ENCODE results near the gene ASB2.

Gene ASB2

DNA sequence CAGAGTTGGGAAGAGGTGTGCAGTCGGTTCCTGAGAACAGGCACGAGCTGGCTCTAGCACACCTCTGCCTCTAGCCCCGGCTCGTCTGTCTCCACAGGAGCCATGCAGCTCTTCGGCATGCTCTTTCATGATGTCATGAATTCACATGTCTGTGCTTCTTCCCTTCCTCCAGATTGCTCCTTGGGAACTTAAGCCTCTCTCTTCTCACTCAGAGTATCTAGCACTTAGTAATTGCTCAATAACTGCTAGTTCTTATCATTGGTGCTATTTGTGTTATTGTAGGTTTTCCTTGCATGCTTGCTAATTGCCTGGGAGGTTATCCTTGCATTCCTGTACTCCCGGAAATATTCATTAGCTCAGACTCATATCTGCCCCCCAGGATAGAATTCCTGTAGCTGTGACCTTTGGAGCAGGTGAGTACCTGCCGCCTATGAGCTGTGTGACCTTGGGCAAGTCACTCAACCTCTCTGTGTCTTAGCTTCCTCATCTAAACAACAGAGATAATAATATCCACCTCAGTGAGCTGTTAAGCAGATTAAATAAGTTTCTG, 29.8 kb downstream of the ASB2 start:
- no peak for DNase-seq (ENCODE audit: low read depth)

DNA sequence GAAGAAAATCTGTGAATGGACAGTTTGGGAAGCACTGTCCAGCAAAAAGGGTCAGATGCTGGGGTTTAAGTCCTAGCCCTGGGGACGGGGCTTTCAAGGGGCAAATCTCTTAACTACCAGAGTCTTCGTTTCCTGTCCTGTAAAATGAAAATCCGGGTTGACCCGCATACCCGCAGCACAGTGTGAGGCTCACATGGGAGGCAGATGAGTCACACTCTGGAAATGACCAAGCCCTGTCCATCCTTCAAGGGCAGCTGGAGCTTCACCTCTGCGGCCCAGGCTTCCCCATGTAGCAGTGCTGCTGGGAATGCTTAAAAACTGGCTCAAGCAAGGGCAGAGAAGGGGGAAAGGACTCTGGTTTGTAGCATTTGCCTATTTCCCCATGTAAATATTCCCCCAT, 30.3 kb downstream of the ASB2 start:
- DNase-seq (ENCODE audit: low read depth) = no peak

DNA sequence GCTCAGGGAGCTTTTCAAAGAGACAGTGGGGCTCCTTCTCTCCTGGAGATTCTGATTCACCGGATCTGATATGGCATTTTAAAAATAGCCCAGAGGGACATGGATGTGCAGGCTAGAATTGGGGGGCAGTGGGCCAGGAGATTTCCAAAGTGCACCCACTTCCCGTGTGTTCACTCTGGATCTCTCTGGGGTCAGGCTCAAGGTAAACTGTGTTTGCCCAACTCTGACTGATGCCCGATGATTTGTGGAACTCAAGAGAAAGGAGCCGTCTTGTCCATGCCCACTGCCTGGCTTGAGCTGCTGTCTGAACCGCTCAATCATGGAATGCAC, 31.3 kb downstream of the ASB2 start:
- no peak for DNase-seq (ENCODE audit: low read depth)

DNA sequence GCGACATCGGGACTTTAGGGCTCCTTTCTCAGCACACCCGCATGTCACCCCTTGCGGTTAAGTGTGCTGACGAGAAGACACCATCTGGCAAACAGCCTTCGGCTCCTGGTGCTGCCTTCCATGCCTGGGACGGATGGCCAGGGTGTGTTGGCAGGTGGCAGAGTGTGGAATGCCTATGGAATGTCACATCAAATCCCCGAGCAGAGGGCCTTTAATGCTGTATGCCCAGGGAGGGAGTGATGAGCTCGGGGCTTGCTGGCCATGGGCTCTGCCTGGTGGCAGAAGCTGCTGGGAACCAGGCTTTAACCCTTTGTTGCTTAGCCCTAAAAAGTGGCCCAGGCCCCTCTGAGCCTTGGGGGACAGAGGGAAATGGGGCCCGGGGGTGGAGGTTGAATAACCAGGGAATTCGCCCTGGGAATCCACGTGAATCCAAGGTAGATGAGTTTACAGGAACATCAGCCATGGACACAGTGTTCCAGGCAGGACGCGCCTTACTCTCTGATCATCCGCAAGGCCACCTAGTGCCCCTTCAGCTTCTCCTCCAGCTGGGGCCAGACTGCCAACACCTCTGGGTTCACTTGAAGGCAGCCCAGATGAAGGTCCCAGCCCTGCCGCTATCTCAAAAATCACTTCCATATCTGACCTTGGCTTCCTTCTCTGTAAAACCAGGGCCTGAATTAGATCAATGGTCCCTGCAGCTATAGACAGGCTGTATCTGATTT, 31.9 kb downstream of the ASB2 start:
- no peak for DNase-seq (ENCODE audit: low read depth)

DNA sequence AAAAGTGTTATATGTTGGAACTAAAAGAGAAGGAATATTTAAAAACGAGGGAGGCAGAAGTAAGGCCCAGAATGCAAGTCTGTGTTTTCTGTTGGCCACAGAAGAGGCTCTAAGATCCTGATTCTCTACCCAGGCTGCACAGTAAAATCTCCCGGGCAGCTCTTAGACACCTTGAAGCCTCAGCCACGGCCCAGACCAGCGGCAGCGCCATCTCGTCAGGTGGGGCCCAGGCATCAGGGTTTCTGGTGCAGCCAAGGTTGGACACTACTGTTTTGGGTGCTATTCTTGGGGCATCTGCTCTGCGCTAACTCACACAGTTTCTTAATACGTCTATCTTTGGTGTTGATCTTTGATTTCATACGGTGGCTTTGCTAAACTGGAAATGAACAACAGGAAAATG, 32.4 kb downstream of the ASB2 start:
- no peak for DNase-seq (ENCODE audit: low read depth)

DNA sequence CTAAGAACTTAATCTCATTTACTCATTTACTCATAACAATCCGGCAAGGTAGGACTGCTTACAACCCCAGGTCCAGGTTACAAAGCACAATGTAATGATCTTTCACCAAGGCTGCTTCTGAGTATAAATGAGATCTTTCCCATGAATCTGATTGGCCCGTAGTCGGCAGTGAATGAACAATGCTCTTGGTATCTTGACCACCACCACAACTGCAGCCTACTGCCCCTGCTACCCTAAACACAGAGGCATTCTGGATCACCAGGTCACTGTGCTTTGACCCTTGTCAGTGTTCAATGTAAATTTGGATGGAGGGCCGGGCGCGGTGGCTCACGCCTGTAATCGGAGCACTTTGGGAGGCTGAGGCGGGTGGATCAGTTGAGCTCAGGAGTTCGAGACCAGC, 33.3 kb downstream of the ASB2 start:
- no peak for DNase-seq (ENCODE audit: low read depth)

DNA sequence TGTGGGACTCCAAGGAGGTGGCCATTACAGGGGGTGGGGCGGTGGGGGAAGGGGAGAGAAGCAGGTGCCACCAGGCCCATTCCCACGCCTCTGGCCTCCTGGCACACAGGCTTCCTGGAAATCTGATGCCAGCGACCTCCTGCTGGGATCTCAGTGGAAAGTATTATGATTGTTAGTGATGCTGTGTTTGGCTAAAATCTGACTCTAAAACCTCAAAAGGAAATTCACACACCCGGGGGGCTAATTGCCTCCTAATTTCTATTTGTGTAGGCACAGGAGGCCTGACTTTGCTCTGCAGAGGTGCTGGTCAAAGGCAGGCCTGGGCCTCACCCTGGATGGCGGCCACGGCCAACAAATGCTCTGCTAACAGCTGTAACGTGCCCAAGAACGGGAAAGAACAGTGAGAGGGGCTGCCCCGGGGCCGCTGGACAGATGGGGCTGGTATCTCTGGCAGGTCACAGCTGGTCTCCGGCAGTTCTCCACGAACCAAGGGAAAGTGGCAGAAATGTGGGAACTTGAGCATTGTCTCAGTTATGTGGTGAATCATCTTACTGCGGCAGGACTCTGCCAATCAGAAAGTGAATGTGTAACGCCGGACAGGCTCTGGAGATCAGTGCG, 35.0 kb downstream of the ASB2 start:
- no peak for DNase-seq (ENCODE audit: low read depth)

DNA sequence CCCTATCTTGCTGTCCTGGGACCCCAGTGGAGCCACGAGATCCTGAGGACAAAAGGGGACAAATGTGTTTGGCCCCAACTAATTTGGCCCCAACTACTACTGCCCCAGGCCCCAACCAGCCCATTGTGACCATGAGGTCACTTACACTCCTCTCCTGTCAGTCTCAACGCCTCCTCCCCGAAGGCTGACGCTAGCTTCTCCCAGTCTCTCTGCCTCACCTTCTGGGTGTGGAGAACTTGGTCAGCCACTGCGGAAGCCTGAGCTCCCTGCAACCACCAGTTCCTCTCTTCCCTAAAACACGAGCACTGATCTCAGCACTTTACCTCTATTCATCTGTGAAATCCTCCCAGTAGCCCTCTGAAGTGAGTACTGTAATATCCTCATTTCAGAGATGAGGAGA, 35.9 kb downstream of the ASB2 start:
- no peak for DNase-seq (ENCODE audit: low read depth)

DNA sequence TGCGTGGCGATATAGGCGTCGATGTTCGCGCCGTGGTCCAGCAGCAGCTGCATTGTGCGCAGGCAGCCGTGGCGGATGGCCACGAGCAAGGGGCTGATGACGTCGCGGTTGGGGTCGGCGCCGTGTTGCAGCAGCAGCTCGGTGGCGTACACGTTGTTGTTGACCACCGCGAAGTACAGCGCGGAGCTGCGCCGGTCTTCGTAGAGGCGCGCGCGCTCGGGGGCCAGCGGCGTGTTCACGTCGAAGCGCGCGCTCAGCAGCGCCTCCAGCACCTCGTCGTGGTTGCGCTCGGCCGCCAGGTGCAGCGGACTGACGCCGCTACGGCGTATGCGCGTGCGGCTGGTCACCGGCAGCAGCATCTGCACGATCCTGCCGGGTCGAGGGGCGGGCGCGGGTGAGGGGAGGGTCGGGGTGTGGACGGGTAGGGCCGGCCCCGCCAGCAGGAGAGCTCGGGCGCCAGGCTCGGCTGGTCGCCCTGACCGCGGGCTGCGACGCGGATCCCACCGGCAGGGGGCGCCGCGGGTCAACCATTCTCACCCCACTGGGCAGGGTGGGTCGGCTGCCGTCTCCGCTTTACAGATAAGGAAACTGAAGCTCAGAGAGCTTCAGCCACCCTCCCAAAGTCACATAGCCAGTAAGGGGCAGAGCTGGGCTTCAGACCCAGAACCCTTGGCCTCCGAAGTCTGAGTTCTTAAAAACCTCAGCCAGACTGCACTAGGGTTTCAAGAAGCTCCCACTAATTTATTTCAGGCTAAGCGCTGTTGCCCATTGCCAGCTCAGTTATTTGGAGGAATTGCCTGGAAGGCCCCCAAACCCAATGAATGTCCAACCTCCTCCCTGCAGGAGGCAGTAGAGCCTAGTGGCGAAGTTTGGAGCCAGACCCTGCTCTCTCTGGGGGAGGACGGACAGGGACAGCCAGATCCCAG, 36.8 kb downstream of the ASB2 start:
- DNase-seq (ENCODE audit: low read depth) = peak; percentile 81

DNA sequence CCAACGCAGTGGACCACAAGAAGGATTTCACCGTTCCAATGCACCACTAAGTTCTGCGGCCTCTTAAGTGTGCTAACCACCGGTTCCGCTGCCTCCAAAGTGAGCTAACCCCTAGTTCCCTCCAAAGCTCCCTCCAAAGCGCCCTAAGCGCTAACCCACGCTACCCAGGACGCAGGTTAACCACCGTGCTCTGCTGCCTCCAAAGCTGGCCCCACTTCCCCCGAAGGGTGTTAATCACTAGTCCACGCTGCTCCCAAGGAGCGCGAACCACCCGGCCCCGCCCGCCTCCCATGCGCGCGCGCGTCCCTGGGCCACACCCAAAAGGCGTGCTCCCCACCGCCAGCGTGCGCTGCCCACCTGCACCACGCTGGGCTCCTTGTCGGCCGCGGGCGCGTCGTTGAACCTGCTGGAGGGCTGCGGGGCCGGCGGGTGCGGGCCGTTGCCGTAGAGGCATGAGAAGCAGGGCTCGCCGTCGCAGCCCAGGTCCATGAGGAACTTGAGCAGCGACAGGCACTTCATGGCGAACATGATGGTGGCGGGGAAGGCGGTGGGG, 37.5 kb downstream of the ASB2 start:
- no peak for DNase-seq (ENCODE audit: low read depth)

DNA sequence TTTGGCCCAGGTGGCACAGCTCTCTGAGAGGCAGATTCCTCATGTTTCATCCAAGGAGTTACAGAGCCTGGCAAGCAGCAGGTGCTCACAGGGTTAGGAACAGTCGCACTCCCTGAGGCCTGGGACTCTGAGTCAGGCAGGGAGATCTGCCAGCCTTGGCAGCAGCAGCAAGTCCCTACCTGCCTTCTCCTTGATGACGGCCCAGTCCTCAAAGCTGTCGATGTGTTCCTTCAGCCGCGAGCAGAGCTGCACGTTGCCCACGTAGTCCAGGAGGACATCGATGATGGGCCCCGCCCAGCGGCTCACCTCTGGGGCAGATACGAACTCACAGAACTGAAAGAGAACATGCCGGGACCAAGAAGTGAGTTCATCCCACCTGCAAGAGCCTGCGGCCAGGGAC, 38.9 kb downstream of the ASB2 start:
- no peak for DNase-seq (ENCODE audit: low read depth)

DNA sequence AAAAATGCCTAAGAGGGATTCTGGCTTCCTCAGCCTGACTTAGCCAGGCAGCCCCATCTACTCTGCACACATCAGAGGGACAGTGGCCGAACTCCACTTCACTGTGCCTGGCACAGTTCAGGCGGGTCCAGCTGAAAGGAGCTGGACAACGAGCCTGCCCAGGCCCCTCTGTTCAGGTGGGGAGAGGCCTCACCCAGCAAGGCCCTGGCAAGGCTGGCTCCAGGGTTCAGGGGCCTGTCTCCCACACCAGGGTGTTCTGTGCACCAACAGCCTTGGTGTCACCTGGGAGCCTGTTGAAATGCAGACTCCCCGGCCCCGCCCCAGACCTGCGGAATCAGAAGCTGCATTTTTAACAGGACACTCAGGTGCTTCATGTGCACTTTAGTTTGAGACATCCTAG, 39.4 kb downstream of the ASB2 start:
- no peak for DNase-seq (ENCODE audit: low read depth)

DNA sequence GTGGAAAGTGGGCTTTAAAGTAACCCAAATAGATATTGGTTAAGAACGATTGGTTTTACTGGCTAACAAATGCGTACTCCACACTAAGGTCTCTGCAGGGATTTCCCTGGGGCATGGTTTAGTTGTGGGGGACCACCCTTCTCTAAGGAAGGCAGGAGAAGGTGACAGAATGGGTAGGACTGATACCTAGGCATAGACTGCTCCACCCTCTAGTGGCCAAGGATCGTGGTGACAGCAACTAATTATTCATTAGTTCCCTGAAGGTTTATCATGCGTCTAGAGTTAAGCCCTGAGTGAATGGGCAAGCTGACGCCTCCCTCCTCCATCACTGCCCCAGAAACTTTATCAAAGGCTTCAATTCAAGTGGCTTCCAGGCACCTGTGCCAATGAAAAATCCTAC, 40.1 kb downstream of the ASB2 start:
- DNase-seq (ENCODE audit: low read depth) = no peak

DNA sequence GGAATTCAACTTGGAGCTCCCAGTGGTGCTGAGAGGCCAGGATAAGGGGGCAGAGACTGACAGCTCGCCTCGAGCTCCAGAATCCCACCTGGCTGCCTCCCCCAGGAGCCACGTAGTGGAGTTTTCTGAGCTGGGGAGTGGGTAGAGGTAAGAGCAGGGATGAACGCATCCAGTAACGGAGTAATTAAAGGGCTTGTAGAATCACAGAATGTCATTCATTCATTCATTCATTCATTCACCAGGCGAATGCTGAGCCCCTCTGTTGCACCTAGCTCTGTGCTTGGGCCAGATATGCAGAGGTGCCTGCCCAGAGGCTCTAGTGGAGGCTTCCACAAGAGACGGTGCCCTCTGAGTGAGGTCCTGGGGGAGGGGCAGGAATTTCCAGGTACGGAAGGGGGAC, 41.2 kb downstream of the ASB2 start:
- DNase-seq (ENCODE audit: low read depth) = no peak

DNA sequence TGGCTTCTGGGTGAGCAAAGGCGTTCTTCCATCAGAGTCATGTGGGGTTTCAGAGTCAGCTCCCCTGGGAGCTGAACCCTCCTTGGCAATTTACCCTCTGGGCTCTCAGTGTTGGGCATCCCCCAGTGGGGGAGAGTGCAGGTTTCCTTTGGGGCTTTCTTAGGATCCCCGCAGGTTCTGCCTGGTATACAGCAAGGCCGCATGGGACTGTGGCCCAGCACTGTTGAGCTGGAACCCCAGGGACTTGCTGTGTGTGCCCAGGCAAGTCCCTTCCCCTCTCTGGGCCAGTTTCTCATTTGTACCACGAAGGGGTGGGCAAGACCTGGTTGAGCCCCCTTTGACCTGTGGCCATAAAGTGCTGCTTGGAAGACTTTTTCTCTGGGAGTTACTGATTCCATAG, 43.7 kb downstream of the ASB2 start:
- no peak for DNase-seq (ENCODE audit: low read depth)

DNA sequence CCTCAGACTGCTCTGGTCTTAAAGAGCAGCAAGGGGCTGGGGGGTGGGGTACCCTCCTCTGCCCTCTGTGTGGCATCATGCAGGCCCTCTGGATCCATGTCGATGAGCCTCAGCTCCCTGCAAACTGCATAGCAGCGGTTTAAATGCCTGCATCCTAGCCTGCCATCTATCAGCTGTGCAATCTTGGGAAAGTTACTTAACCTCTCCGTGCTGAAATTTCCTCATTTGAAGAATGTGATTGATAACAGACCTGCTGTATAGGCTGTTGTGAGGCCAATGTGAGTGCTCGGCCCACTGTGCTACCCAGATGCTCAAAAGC, 45.4 kb downstream of the ASB2 start:
- DNase-seq (ENCODE audit: low read depth) = no peak

DNA sequence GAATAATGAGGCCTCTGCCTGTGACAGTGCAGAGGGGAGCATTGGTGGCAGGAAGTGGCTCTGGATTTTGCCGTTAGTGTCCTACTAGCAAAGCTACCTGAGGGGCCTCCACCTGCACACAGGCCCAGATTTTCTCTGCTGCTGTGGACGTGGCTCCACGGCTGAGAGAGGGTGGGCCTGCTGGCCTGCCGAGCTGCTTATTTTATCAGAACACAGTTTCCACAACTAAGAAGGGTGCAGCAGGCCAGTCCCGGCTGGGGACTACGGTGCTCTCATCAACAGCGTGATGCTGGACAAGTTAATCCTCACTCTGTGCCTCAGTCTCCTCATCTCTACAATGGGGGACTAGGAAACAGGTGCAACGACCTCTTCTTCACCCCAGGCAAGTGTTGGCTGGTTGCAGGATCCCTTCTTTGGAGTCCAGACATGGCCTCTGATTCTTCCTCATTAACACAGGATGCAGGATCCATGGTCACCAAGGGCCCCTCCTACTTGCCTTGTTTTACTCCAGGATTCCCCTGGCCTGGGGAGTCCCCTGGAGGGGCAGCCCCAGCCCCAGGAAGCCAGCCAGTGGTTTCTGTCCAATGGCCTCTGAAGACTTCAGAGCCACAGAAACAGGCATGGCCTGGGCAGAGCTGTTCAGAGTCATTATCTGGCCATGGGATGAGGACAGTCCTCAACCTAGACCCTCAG, 45.9 kb downstream of the ASB2 start:
- DNase-seq (ENCODE audit: low read depth) = no peak

DNA sequence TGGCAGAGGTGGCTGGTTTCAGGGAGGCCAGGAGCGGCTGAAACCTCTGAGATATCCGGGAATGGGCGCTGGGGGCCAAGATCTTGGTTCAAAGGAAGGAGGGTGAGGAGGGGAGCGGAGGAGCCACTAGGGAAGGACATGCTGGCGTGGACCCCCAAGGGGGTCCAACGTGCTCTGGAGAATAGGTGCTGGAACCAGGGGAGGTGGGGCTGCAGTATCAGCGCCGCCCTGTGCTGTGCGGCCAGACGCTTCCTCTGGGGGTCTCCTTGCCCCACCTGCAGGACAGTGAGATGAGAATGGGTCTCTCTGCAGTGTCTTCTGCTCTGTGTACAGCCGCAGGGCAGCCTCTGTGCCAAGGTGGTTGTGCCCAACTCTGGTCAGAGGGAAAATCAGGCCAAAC, 46.7 kb downstream of the ASB2 start:
- no peak for DNase-seq (ENCODE audit: low read depth)

DNA sequence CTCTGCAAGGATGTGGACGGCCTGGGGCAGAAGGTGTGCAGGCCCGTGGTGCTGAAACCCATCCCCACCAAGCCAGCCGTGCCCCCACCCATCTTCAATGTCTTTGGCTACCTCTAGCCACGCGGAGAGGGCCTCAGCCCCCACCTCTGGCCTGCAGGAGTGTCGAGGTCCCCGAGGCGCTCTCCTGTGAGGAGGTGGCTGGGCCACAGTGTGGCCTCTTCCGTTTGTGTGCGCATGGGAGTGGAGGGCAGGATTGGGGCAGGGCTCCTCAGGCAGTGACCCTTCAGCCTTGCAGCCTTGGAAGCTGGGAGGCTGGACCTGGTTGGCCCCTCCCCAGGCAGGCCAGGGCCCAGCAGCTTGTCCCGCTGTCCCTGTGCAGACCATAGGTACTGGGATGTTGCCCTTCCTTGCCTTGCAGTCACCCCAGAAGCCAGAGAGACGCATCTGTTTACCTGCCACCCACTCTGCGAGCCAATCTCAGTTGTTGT, 47.3 kb downstream of the ASB2 start:
- no peak for DNase-seq (ENCODE audit: low read depth)

DNA sequence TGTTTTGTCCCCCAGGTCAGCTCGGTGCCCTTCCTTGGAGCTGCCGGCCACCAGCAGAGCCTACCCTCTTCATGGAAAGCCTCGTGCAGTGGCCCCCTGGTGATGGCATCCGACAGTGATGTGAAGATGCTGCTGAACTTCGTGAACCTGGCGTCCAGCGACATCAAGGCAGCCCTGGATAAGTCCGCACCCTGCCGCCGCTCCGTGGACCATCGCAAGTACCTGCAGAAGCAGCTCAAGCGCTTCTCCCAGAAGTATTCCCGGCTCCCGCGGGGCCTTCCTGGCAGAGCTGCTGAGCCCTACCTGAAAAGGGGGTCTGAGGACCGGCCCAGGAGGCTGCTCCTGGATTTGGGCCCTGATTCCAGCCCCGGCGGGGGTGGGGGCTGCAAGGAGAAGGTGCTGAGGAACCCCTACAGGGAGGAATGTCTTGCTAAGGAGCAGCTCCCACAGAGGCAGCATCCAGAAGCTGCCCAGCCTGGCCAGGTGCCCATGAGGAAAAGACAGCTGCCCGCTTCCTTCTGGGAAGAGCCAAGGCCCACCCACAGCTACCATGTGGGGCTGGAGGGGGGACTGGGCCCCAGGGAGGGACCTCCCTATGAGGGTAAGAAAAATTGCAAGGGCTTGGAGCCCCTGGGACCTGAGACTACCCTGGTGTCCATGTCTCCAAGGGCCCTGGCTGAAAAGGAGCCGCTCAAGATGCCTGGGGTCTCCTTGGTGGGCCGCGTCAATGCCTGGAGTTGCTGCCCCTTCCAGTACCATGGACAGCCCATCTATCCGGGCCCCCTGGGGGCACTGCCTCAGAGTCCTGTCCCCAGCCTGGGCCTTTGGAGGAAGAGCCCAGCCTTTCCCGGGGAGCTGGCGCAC, 48.0 kb downstream of the ASB2 start:
- DNase-seq (ENCODE audit: low read depth) = no peak

DNA sequence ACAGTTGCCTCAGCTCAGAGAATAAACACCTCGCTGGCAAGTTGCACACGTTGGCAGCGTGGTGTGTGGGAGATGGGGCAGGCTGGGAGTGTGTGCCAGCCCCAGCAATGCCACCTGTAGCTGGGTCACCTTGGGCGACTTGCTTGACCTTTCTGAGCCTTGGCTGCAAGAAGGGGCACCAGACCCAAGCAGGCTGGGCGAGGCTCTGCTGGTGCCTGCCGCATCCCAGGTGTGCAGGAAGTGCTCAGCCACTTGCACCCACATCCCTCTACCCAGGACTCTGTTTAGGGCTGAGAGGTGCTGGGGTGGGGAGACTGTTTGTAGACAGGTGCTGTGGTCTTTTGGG, 48.6 kb downstream of the ASB2 start:
- DNase-seq (ENCODE audit: low read depth) = no peak

Data from stimulated activated CD8-positive, alpha-beta memory T cell treated with anti-CD3 and anti-CD28 coated beads, Interleukin-12 subunit alpha, Interleukin-12 subunit beta, amount 100 ng/mL, for 4 hours (primary cell).